ENCODE data around the gene KIR2DL1.
"Not testable (repeated sequence)": the region's sequence is repeated elsewhere in the genome, so short reads cannot be mapped to it uniquely, and the experiment has no call there.

KIR2DL1 gene

GRCh38 chr19:54805665-54806515 is 36.3 kb downstream of the KIR2DL1 start:
- no peak for TF ChIP-seq YY1 (IDR thresholded peaks at IDR 0.05; ENCODE audit: low read depth)
- no peak for TF ChIP-seq REST (IDR thresholded peaks at IDR 0.05; ENCODE audit: low read depth)
- no peak for TF ChIP-seq NFIC (IDR thresholded peaks at IDR 0.05)
- TF ChIP-seq EGR1 (IDR thresholded peaks at IDR 0.05), result no peak
- TF ChIP-seq EP300 (IDR thresholded peaks at IDR 0.05; ENCODE audit: borderline replicate concordance), result no peak
- TF ChIP-seq ZBTB7A (IDR thresholded peaks at IDR 0.05; ENCODE audit: low read depth), result no peak
- TF ChIP-seq FOXM1 (IDR thresholded peaks at IDR 0.05; ENCODE audit: borderline replicate concordance, low read depth), result no peak
- no peak for TF ChIP-seq RAD21 (IDR thresholded peaks at IDR 0.05; ENCODE audit: low read depth)
- TF ChIP-seq CEBPB (IDR thresholded peaks at IDR 0.05), result no peak
- no peak for TF ChIP-seq MAX (IDR thresholded peaks at IDR 0.05)

GRCh38 chr19:54806516-54806838 is 36.9 kb downstream of the KIR2DL1 start:
- TF ChIP-seq REST (IDR thresholded peaks at IDR 0.05; ENCODE audit: low read depth) (no peak), USF1 (IDR thresholded peaks at IDR 0.05) (no peak), CREB1 (IDR thresholded peaks at IDR 0.05; ENCODE audit: low read depth) (no peak), EGR1 (IDR thresholded peaks at IDR 0.05) (no peak), NFIC (IDR thresholded peaks at IDR 0.05) (no peak), RAD21 (IDR thresholded peaks at IDR 0.05; ENCODE audit: low read depth) (no peak), CEBPB (IDR thresholded peaks at IDR 0.05) (no peak), ZBTB7A (IDR thresholded peaks at IDR 0.05; ENCODE audit: low read depth) (no peak), TCF12 (IDR thresholded peaks at IDR 0.05; ENCODE audit: low read depth) (no peak)

- TF ChIP-seq EGR1 (IDR thresholded peaks at IDR 0.05); EP300 (IDR thresholded peaks at IDR 0.05; ENCODE audit: borderline replicate concordance); FOXM1 (IDR thresholded peaks at IDR 0.05; ENCODE audit: borderline replicate concordance, low read depth): not testable (repeated sequence)
Measured at GRCh38 chr19:54816251-54816650, 46.7 kb downstream of the KIR2DL1 start, which contains the start of gene KIR3DL1. Gene KIR3DL1, plus strand, starts transcription at chr19:54816468.

- TF ChIP-seq NFIC (IDR thresholded peaks at IDR 0.05) (no peak), REST (IDR thresholded peaks at IDR 0.05; ENCODE audit: low read depth) (no peak), FOXM1 (IDR thresholded peaks at IDR 0.05; ENCODE audit: borderline replicate concordance, low read depth) (no peak), USF1 (IDR thresholded peaks at IDR 0.05) (no peak), EGR1 (IDR thresholded peaks at IDR 0.05) (no peak), CREB1 (IDR thresholded peaks at IDR 0.05; ENCODE audit: low read depth) (no peak), EP300 (IDR thresholded peaks at IDR 0.05; ENCODE audit: borderline replicate concordance) (no peak), TEAD4 (IDR thresholded peaks at IDR 0.05) (no peak), TAF1 (IDR thresholded peaks at IDR 0.05; ENCODE audit: low read depth) (no peak), TCF12 (IDR thresholded peaks at IDR 0.05; ENCODE audit: low read depth) (no peak), RAD21 (IDR thresholded peaks at IDR 0.05; ENCODE audit: low read depth) (no peak), YY1 (IDR thresholded peaks at IDR 0.05; ENCODE audit: low read depth) (no peak), MAX (IDR thresholded peaks at IDR 0.05) (no peak), ZBTB7A (IDR thresholded peaks at IDR 0.05; ENCODE audit: low read depth) (no peak)
Measured at GRCh38 chr19:54817670-54818536, 48.3 kb downstream of the KIR2DL1 start.
